Ishikawa (cell line): ENCODE data around the gene XRRA1.

Experiments used
- CEBPB ChIP-seq: IDR thresholded peaks from 2 replicates; pipeline ENCODE4 v1.6.1; 2012
- CREB1 ChIP-seq: IDR thresholded peaks from 2 replicates; pipeline ENCODE4 v1.6.1; 2012; ENCODE audit warnings: low read depth
- EGR1 ChIP-seq: IDR thresholded peaks from 2 replicates; pipeline ENCODE4 v1.6.1; 2012
- EP300 ChIP-seq: IDR thresholded peaks from 2 replicates; pipeline ENCODE4 v1.6.1; 2012; ENCODE audit warnings: borderline replicate concordance
- FOXM1 ChIP-seq: IDR thresholded peaks from 2 replicates; pipeline ENCODE4 v1.6.1; 2012; ENCODE audit warnings: low read depth, borderline replicate concordance
- MAX ChIP-seq: IDR thresholded peaks from 2 replicates; pipeline ENCODE4 v1.6.1; 2012
- NFIC ChIP-seq: IDR thresholded peaks from 2 replicates; pipeline ENCODE4 v1.6.1; 2012
- RAD21 ChIP-seq: IDR thresholded peaks from 2 replicates; pipeline ENCODE4 v1.6.1; 2012; ENCODE audit warnings: low read depth
- TAF1 ChIP-seq: IDR thresholded peaks from 2 replicates; pipeline ENCODE4 v1.6.1; 2012; ENCODE audit warnings: low read depth, mild to moderate bottlenecking
- TCF12 ChIP-seq: IDR thresholded peaks from 2 replicates; pipeline ENCODE4 v1.6.1; 2012; ENCODE audit warnings: low read depth
- TEAD4 ChIP-seq: IDR thresholded peaks from 2 replicates; pipeline ENCODE4 v1.6.1; 2012
- USF1 ChIP-seq: IDR thresholded peaks from 2 replicates; pipeline ENCODE4 v1.6.1; 2012
- YY1 ChIP-seq: IDR thresholded peaks from 2 replicates; pipeline ENCODE4 v1.6.1; 2012; ENCODE audit warnings: low read depth
- ZBTB7A ChIP-seq: IDR thresholded peaks from 2 replicates; pipeline ENCODE4 v1.6.1; 2012; ENCODE audit warnings: low read depth
- TF ChIP-seq, protein P1 (sequence below): IDR thresholded peaks from 2 replicates; pipeline ENCODE4 v1.6.1; 2012; ENCODE audit warnings: low read depth, mild to moderate bottlenecking

XRRA1 gene

GRCh38 chr11:74989260-74989638, 40.4 kb upstream of the XRRA1 start:
- TF ChIP-seq EGR1 (no peak), CREB1 (no peak; the same call in 1 of the 2 replicates), TEAD4 (no peak), CEBPB (no peak), TCF12 (no peak), NFIC (no peak), RAD21 (no peak), FOXM1 (no peak), TAF1 (no peak), USF1 (no peak), MAX (no peak), ZBTB7A (no peak)

DNA sequence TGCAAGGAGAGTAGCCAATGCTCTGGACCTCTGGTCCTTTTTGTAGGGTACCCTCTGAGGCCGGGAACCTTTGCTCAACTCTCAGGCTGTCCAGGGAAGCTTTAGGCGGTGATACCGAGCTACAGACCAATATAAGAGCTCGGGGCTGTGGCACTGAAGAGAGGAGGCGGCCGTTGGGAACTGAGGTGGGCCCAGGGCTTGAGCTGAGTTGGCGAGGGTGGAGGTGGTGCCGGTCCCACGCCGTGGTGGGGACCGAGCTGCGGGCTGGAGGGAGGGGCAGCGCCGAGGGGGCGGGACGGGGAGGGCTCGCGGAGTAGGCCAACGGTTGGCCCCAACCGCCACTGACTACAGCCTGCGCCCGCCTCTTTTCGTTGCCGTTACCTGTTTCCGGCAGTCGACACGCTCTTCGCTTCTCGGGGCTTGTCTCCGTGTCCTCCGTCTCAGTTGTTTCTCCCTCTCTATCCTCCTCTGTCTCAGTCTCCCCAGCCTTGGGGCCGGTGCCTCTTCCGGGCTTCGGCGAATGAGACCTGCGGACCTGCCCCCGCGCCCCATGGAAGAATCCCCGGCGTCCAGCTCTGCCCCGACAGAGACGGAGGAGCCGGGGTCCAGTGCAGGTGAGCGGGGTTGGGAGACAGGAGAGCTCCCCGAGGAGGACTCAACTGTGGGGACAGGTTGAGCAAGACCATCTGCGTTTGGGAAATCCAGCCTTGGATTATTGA, 39.8 kb upstream of the XRRA1 start, which contains the start of gene NEU3:
Gene NEU3, plus strand, starts transcription at position 393 of the 719 bp plus-strand sequence. Its CDS starts 128 bp downstream, at position 521.
- TF ChIP-seq FOXM1 (no peak), MAX (peak; percentile 55; the same call in 1 of the 2 replicates), NFIC (no peak), TCF12 (0 out of 2 replicates have a peak, but pooled peaks have one; percentile 26), CREB1 (no peak; the same call in none of the 2 replicates), YY1 (no peak), CEBPB (peak; percentile 36; the same call in 1 of the 2 replicates), USF1 (no peak), EGR1 (no peak), TEAD4 (no peak), TAF1 (peak; percentile 49; the same call in 1 of the 2 replicates), EP300 (no peak), RAD21 (no peak), ZBTB7A (no peak; the same call in 1 of the 2 replicates)
- TF ChIP-seq, protein P1, sequence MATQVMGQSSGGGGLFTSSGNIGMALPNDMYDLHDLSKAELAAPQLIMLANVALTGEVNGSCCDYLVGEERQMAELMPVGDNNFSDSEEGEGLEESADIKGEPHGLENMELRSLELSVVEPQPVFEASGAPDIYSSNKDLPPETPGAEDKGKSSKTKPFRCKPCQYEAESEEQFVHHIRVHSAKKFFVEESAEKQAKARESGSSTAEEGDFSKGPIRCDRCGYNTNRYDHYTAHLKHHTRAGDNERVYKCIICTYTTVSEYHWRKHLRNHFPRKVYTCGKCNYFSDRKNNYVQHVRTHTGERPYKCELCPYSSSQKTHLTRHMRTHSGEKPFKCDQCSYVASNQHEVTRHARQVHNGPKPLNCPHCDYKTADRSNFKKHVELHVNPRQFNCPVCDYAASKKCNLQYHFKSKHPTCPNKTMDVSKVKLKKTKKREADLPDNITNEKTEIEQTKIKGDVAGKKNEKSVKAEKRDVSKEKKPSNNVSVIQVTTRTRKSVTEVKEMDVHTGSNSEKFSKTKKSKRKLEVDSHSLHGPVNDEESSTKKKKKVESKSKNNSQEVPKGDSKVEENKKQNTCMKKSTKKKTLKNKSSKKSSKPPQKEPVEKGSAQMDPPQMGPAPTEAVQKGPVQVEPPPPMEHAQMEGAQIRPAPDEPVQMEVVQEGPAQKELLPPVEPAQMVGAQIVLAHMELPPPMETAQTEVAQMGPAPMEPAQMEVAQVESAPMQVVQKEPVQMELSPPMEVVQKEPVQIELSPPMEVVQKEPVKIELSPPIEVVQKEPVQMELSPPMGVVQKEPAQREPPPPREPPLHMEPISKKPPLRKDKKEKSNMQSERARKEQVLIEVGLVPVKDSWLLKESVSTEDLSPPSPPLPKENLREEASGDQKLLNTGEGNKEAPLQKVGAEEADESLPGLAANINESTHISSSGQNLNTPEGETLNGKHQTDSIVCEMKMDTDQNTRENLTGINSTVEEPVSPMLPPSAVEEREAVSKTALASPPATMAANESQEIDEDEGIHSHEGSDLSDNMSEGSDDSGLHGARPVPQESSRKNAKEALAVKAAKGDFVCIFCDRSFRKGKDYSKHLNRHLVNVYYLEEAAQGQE = no peak

DNA sequence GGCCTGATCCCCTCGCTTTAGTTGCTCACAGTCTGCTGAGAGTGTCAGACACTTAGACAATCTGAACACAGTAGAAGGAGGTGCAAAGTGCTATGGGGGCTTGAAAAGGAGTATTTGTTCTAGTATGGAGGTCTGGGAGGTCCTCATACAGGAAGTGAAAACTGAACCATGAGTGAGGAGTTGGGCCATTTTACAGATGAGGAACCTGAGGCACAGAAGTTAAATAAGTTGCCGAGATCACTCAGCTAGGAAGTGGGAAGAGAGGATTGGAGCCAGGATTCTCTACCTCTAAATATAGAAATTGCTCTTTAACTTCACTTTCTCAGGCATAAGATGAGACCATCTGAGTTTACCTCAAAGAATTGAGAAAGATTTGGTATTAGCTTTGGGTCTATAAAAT, 35.8 kb upstream of the XRRA1 start:
- TF ChIP-seq EGR1 = no peak
- no peak for TF ChIP-seq ZBTB7A
- no peak for TF ChIP-seq NFIC
- TF ChIP-seq, protein P1 = no peak
- TF ChIP-seq USF1 = no peak
- no peak for TF ChIP-seq TCF12
- no peak for TF ChIP-seq RAD21
- TF ChIP-seq TAF1 = no peak
- no peak for TF ChIP-seq MAX
- TF ChIP-seq TEAD4 = no peak
- TF ChIP-seq EP300 = no peak
- no peak for TF ChIP-seq CEBPB
- no peak for TF ChIP-seq FOXM1
- no peak for TF ChIP-seq YY1
- TF ChIP-seq CREB1 = no peak

DNA sequence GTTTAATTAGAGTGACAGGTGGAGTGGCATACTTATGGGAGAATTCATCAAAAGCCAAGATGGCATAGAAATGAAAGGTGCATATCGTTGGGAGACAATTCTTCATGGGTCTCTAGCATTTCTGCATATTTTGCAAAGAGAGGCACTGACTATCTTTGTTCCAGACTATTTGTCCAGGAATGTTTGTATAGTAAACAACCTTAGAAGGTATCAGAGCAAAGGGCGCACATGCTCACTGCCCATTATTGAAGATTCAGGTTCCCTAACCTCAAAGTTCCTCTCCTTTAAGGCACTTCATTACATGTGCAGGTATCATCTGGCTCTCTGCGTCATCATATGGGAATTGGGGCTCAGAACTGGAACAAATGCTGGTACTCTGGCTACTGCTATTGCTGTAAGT, 35.2 kb upstream of the XRRA1 start:
- TF ChIP-seq TEAD4 = no peak

- no peak for TF ChIP-seq CEBPB
- TF ChIP-seq YY1 = no peak
- no peak for TF ChIP-seq USF1
These were observed 33.0 kb upstream of the XRRA1 start for GRCh38 chr11:74981888-74982287.
